WI38 (cell line): Measurements from ENCODE around the gene DSP.

Experiments
- H3K4me3 ChIP-seq: 2 replicates; pipeline ENCODE4 v1.5.1; 2011; ENCODE audit warnings: low read depth, mild to moderate bottlenecking, control low read depth, low read length
- CTCF ChIP-seq: IDR thresholded peaks from 2 replicates; pipeline ENCODE4 v1.5.1; 2012; ENCODE audit warnings: low read depth, mild to moderate bottlenecking, control low read depth, low read length

Gene DSP

DNA sequence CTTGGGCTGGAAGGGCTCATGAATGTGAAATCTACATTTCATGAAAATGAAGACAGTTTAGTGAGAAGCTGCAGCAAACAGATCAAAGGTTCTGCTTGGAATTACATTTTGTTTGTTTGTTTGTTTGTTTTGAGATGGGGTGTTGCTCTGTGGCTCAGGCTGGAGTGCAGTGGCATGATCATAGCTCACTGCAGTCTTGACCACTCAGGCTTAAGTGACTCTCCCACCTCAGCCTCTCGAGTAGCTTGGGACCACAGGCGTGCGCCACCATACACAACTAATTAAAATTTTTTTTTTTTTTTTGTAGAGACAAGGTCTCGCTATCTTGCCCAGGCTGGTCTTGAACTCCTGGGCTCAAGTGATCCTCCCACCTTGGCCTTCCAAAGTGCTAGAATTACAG lies 5.8 kb downstream of the DSP start:
- no peak overlapping the region for H3K4me3 ChIP-seq
- no peak for TF ChIP-seq CTCF

- H3K4me3 ChIP-seq: no peak overlapping the region
- TF ChIP-seq CTCF: no peak
These were observed 8.9 kb downstream of the DSP start for GRCh38 chr6:7550433-7550801.

DNA sequence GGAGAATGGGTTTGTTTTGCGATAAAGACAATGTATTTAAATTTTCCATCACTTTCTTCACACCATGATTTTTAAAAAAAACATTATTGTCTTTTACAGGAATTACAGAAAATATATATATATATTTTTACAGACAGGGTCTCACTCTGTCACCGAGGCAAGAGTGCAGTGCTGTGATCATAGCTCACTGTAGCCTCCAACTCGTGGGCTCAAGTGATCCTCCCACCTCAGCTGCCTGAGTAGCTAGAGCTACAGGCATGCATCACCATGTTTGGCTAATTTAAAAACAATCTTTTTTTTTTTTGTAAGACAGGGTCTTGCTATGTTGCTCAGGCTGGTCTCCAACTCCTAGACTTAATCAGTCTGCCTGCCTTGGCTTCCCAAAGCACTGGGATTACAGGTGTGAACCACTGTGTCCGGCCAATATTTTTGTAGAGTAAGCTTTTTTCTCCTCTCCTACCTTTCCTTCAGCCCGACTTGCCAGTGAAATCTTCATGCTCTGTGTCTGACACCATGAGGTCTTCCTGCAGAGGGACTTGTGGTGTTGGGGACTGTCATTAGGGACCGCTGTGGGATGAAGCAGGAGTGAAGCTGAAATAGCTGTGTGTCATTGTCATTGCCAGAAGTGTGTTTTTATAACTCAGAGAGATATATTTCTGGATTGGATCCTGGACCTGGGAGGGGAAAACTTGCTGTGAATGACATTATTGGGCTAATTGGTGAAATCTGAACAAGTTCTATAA lies 13.2 kb downstream of the DSP start:
- TF ChIP-seq CTCF: no peak
- no peak overlapping the region for H3K4me3 ChIP-seq

- TF ChIP-seq CTCF: no peak
- no peak overlapping the region for H3K4me3 ChIP-seq
These were observed 14.2 kb downstream of the DSP start for GRCh38 chr6:7555671-7556070.

DNA sequence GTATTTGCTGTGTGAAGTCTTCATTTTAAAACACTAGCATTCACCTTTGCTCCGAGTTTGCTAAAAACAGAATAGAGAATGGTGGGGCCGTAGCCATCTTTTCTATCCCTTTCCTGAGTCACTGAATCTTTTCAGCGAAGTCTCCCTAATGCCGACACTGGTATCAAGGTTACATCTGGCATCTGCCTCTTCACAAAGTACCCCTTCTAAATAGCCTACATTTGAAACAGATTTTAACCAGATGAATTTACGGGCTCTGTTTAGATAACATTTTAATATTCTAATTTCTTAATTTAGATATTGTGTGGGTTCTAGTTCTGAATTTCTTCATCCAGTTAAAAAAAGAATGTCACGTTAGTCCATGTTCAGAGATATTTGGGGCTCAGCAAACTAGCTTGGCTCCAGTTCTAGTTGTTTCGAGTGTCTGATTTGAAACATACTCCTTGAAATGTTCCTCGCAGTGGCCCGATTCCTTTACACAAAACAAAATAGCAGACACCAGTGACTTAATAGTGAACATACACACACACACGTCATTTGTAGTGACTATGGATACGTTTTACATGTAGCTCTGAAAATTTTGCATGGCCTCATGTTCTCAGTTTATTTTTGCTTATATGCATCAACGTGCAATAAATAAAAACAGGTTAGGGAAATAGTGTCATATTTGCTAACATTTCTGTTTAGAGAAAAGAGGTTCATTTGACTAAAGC lies 15.1 kb downstream of the DSP start:
- no peak for TF ChIP-seq CTCF
- H3K4me3 ChIP-seq: no peak overlapping the region

DNA sequence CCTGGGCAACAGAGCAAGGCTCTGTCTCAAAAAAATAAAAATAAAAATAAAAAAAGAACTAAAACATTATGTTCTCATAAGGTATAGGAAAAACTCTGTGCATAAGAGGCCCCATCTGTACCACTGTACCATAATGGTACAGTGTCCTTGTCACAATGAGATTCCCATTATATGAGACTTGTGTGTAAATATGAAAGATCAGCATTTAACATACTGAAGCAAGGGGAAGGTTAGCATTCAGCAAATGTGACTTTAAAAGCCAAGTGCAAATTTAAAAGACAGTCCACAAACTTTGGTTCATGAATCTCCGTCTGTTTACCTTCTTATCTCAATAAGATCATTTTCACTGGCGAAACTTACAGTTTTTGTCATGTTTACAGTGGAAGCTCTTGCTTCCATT lies 16.2 kb downstream of the DSP start:
- H3K4me3 ChIP-seq: no peak overlapping the region
- TF ChIP-seq CTCF: no peak

- no peak overlapping the region for H3K4me3 ChIP-seq
- no peak for TF ChIP-seq CTCF
These were observed 17.3 kb downstream of the DSP start for GRCh38 chr6:7558781-7559180.
